Body of pancreas (tissue), 4 donors: Measurements from ENCODE around the gene EYS. TPM values are rescaled to one million over a fixed set of nuclear protein-coding genes. Genes with fewer than 3 reads are reported as not detected.
"Not testable (repeated sequence)": the region's sequence is repeated elsewhere in the genome, so short reads cannot be mapped to it uniquely, and the experiment has no call there.

Experiments used
- ATAC-seq: fragments of 150-250 bp; one replicate; pipeline ENCODE4 v1.9.1; 2016
- DNase-seq, 4 donors: peaks; one replicate each; pipeline ENCODE4 v3.0.0-alpha.2; 2019
- H3K27ac ChIP-seq, 4 donors: fragments of 200-600 bp; sonication (generic); 1 replicate in 3 of 4; 2 replicates in 1 of 4; pipeline versions ENCODE4 v1.5.1 to v1.6.1; 2016 to 2019; ENCODE audit warnings: mild to moderate bottlenecking in 1 of 4, mixed read lengths in 1 of 4, moderate library complexity in 1 of 4
- H3K27me3 ChIP-seq, 2 donors: fragments of 200-600 bp; sonication (generic); one replicate each; pipeline ENCODE4 v1.6.0; 2016; ENCODE audit warnings: mild to moderate bottlenecking in 1 of 2
- H3K36me3 ChIP-seq, 2 donors: fragments of 200-600 bp; sonication (generic); replicated peaks in 1 of 2; 2 replicates each; pipeline ENCODE4 v1.5.1; 2016; ENCODE audit warnings: low read depth in 2 of 2; ENCODE audit not compliant: insufficient read depth in 1 of 2
- H3K4me1 ChIP-seq: fragments of 200-600 bp; sonication (generic); one replicate; pipeline ENCODE4 v1.6.0; 2016
- H3K4me3 ChIP-seq, 2 donors: fragments of 200-600 bp; sonication (generic); 1 replicate in 1 of 2; 2 replicates in 1 of 2; pipeline ENCODE4 v1.5.1; 2016 to 2019
- H3K9me3 ChIP-seq, 3 donors: fragments of 200-600 bp; sonication (generic); 1 replicate in 2 of 3; 2 replicates in 1 of 3; pipeline ENCODE4 v1.5.1; 2016
- POLR2A ChIP-seq, 3 donors: fragments of 450-650 bp; IDR thresholded peaks; one replicate each; pipeline ENCODE4 v1.6.1; 2016; ENCODE audit warnings: antibody characterized with exemption in 3 of 3, mild to moderate bottlenecking in 2 of 3
- WGBS, 2 donors: methylation state at CpG; one replicate each; pipeline ENCODE4 v1.1.5; 2017; 5-methylcytosine and 5-hydroxymethylcytosine counted together
- intact Hi-C: fragments of 100-400 bp; cut with DNase I; formaldehyde crosslinking; loops from one replicate; pipeline ENCODE4 v1.15.1; 2023
- total RNA-seq, 2 donors: library from RNA; depleted of rRNA; stranded (reverse); fragments of >200 nt; gene quantifications; one replicate each; pipeline ENCODE4 v1.1.0, GENCODE V29; 2016
- TF ChIP-seq, protein P1 (sequence below), 7 experiments: fragments of 450-650 bp in 4 of 7; fragments of 200-600 bp in 3 of 7; sonication (generic) in 3 of 7; IDR thresholded peaks; one replicate each; pipeline ENCODE4 v1.5.1; 2016 to 2019; ENCODE audit warnings: antibody characterized with exemption in 7 of 7

The EYS gene
- total RNA-seq, 2 donors from 2014 or later, result 0.26 TPM; not detected in 1

GRCh38 chr6:63764318-63764916 lies 1942.6 kb downstream of the EYS start:
- H3K4me3 ChIP-seq, result no peak overlapping the region
- ATAC-seq (peak; percentile 56), DNase-seq (no peak)
- no peak for TF ChIP-seq POLR2A (IDR thresholded peaks at IDR 0.05)
- TF ChIP-seq, protein P1, sequence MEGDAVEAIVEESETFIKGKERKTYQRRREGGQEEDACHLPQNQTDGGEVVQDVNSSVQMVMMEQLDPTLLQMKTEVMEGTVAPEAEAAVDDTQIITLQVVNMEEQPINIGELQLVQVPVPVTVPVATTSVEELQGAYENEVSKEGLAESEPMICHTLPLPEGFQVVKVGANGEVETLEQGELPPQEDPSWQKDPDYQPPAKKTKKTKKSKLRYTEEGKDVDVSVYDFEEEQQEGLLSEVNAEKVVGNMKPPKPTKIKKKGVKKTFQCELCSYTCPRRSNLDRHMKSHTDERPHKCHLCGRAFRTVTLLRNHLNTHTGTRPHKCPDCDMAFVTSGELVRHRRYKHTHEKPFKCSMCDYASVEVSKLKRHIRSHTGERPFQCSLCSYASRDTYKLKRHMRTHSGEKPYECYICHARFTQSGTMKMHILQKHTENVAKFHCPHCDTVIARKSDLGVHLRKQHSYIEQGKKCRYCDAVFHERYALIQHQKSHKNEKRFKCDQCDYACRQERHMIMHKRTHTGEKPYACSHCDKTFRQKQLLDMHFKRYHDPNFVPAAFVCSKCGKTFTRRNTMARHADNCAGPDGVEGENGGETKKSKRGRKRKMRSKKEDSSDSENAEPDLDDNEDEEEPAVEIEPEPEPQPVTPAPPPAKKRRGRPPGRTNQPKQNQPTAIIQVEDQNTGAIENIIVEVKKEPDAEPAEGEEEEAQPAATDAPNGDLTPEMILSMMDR (IDR thresholded peaks at IDR 0.05), result peak; percentile 34 to 83 (median 57)
- H3K36me3 ChIP-seq, result no peaks in the 10 kb centered on the region
- whole genome bisulfite sequencing, 2 donors, result 24 to 25% methylated on average over 4 of the region's 4 CpGs
- no peaks in the 10 kb centered on the region for H3K9me3 ChIP-seq
- intact Hi-C loops, result loop anchor here (10.0 kb wide), 1 partner anchor 180 kb away; no protein-coding TSS in a partner anchor
- no peaks in the 10 kb centered on the region for H3K4me1 ChIP-seq
- H3K27ac ChIP-seq, result no peak overlapping the region
- no peaks in the 10 kb centered on the region for H3K27me3 ChIP-seq

- no peaks in the 10 kb centered on the region for H3K27me3 ChIP-seq
- intact Hi-C loops, result loop anchor here (10.0 kb wide), 1 partner anchor 175 kb away; no protein-coding TSS in a partner anchor
Observed at GRCh38 chr6:63760199-63760598, 1946.8 kb downstream of the EYS start.

GRCh38 chr6:63759605-63760105 lies 1947.4 kb downstream of the EYS start:
- no peak for TF ChIP-seq POLR2A (IDR thresholded peaks at IDR 0.05)
- TF ChIP-seq, protein P1 (IDR thresholded peaks at IDR 0.05), result no peak
- DNase-seq (no peak), ATAC-seq (no peak)
- Histone ChIP-seq H3K36me3 (no peaks in the 10 kb centered on the region), H3K27ac (no peak overlapping the region), H3K27me3 (no peaks in the 10 kb centered on the region), H3K9me3 (no peaks in the 10 kb centered on the region), H3K4me3 (no peak overlapping the region), H3K4me1 (no peaks in the 10 kb centered on the region)
- intact Hi-C loops, result loop anchor here (10.0 kb wide), 2 partner anchors 175 to 415 kb away; no protein-coding TSS in a partner anchor

More at GRCh38 chr6:63760199-63760598, 1946.8 kb downstream of the EYS start:
- ATAC-seq, result no peak
- no peaks in the 10 kb centered on the region for H3K9me3 ChIP-seq
- no peak overlapping the region for H3K27ac ChIP-seq
- no peak for TF ChIP-seq POLR2A (IDR thresholded peaks at IDR 0.05)
- H3K4me3 ChIP-seq, result no peak overlapping the region
- no peaks in the 10 kb centered on the region for H3K4me1 ChIP-seq
- no peak for DNase-seq
- no peaks in the 10 kb centered on the region for H3K36me3 ChIP-seq

- no peak for ATAC-seq
- H3K9me3 ChIP-seq, result no peaks in the 10 kb centered on the region
- H3K27ac ChIP-seq, result no peak overlapping the region
- 53 to 57% methylated on average over 1 of the region's 1 CpG for WGBS, 2 donors
- no peaks in the 10 kb centered on the region for H3K4me1 ChIP-seq
- H3K4me3 ChIP-seq, result no peak overlapping the region
- H3K27me3 ChIP-seq, result no peaks in the 10 kb centered on the region
- TF ChIP-seq, protein P1 (IDR thresholded peaks at IDR 0.05), result no peak
- no peak for TF ChIP-seq POLR2A (IDR thresholded peaks at IDR 0.05)
- no peaks in the 10 kb centered on the region for H3K36me3 ChIP-seq
- intact Hi-C loops, result loop anchor here (10.0 kb wide), 1 partner anchor 413 kb away; no protein-coding TSS in a partner anchor
- no peak for DNase-seq
Observed at GRCh38 chr6:63757826-63758225, 1949.2 kb downstream of the EYS start.

DNA sequence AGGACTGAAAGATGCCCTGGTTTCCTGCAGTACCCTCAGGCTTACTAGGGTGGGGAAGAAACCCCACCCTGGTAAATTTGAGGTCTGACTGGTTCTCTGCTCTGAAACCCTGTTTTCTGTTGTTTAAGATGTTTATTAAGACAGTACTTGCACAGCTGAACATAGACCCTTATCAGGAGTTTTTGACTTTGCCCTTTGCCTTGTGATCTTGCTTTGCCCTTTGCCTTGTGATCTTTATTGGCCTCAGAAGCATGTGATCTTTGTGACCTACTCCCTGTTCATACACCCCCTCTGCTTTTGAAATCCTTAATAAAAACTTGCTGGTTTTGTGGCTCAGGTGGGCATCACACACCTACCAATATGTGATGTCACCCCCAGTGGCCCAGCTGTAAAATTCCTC lies 1949.8 kb downstream of the EYS start:
- H3K9me3 ChIP-seq, H3K27me3 ChIP-seq, H3K36me3 ChIP-seq, H3K4me1 ChIP-seq, DNase-seq, H3K27ac ChIP-seq, ATAC-seq, H3K4me3 ChIP-seq: not testable (repeated sequence)
- intact Hi-C loops, result loop anchor here (10.0 kb wide), 1 partner anchor 412 kb away; no protein-coding TSS in a partner anchor

DNA sequence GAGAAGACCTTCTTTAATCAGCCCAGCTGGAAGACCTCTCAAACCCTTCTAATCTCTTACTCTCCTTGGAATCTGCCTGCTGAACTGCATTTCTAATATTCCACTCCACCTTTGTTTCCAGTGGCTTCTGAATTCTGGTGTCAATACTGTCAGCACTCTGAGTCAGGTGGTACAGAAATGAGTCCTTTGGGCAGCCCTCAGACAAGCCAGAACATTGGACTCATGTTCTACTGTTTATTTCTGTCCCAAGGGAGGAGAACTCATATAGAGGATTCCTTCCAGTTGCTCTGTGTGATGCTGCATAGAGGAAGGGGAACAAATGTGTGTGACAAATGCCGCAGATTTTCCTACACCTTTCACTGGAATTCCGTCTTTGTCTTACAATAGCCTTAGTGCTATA lies 1956.6 kb downstream of the EYS start:
- Histone ChIP-seq H3K27me3 (no peaks in the 10 kb centered on the region), H3K4me1 (no peaks in the 10 kb centered on the region), H3K4me3 (no peak overlapping the region), H3K27ac (no peak overlapping the region), H3K36me3 (no peaks in the 10 kb centered on the region), H3K9me3 (no peaks in the 10 kb centered on the region)
- ATAC-seq (no peak), DNase-seq (no peak)
- TF ChIP-seq, protein P1 (IDR thresholded peaks at IDR 0.05), result no peak
- 87 to 94% methylated on average over 2 of the region's 2 CpGs for WGBS, 2 donors
- intact Hi-C loops, result loop anchor here (10.0 kb wide), 1 partner anchor 406 kb away; no protein-coding TSS in a partner anchor
